K562 (cell line): ENCODE measurements around the gene FAM240A. TPM values are rescaled to one million over a fixed set of nuclear protein-coding genes. Genes with fewer than 3 reads are reported as not detected.

ENCODE experiments used
- ARID1B ChIP-seq: fragments of 450-650 bp; IDR thresholded peaks from 2 replicates; pipeline ENCODE4 v1.6.1; 2016; ENCODE audit warnings: antibody characterized with exemption, mild to moderate bottlenecking, inconsistent platforms
- ARID4B ChIP-seq: sonication (generic); formaldehyde crosslinking; IDR thresholded peaks from 2 replicates; pipeline ENCODE4 v1.8.0; 2022; ENCODE audit warnings: mild to moderate bottlenecking, missing genetic modification reagents
- FOXA3 ChIP-seq, 2 experiments: fragments of 450-650 bp in 1 of 2; sonication (generic) in 1 of 2; formaldehyde crosslinking; IDR thresholded peaks in 1 of 2; conservative IDR thresholded peaks in 1 of 2; 2 replicates each; pipeline versions ENCODE4 v1.4.0 to v1.8.0; 2020 to 2022; ENCODE audit warnings: mild to moderate bottlenecking in 2 of 2, missing genetic modification reagents in 1 of 2
- KHSRP ChIP-seq: fragments of 450-650 bp; IDR thresholded peaks from 2 replicates; pipeline ENCODE4 v1.6.1; 2017
- NR2C2 ChIP-seq, 2 experiments: fragments of 200-800 bp in 1 of 2; sonication (Bioruptor generic) in 1 of 2; sonication (generic) in 1 of 2; formaldehyde crosslinking in 1 of 2; IDR thresholded peaks; 2 replicates each; pipeline versions ENCODE4 v1.6.1 to v1.8.0; 2016 to 2022; ENCODE audit warnings: mild to moderate bottlenecking in 1 of 2, missing compliant biosample characterization in 1 of 2, missing genetic modification characterization in 1 of 2, missing genetic modification reagents in 1 of 2
- NR3C1 ChIP-seq: sonication (generic); formaldehyde crosslinking; IDR thresholded peaks from 2 replicates; pipeline ENCODE4 v1.8.1; 2022; ENCODE audit warnings: missing genetic modification reagents
- PHF21A ChIP-seq: fragments of 450-650 bp; IDR thresholded peaks from 2 replicates; pipeline ENCODE4 v1.6.1; 2017; ENCODE audit warnings: low read depth, borderline replicate concordance
- RBM22 ChIP-seq: fragments of 200-400 bp; formaldehyde crosslinking; IDR thresholded peaks from 2 replicates; pipeline ENCODE4 v1.6.1; 2018; ENCODE audit warnings: low read length, low read depth; ENCODE audit not compliant: poor library complexity, severe bottlenecking
- SRSF7 ChIP-seq: fragments of 200-400 bp; formaldehyde crosslinking; optimal IDR thresholded peaks from 2 replicates; pipeline ENCODE3; 2017; ENCODE audit warnings: mild to moderate bottlenecking, low read depth, low read length
- SUPT5H ChIP-seq: fragments of 450-650 bp; IDR thresholded peaks from 2 replicates; pipeline ENCODE4 v1.6.1; 2016
- TAF1 ChIP-seq: IDR thresholded peaks from 2 replicates; pipeline ENCODE4 v1.6.1; 2011; ENCODE audit warnings: mild to moderate bottlenecking, low read length, moderate library complexity; ENCODE audit not compliant: insufficient read depth, control insufficient read depth, severe bottlenecking; ENCODE audit errors: extremely low read depth
- TCF7L2 ChIP-seq: fragments of 150-350 bp; IDR thresholded peaks from 2 replicates; pipeline ENCODE4 v1.6.1; 2016; ENCODE audit warnings: low read depth, mild to moderate bottlenecking, low read length, moderate library complexity
- THAP7 ChIP-seq: fragments of 250-450 bp; sonication (Bioruptor Pico); IDR thresholded peaks from 2 replicates; pipeline ENCODE4 v1.5.0; 2021
- ZNF280B ChIP-seq: fragments of 250-450 bp; sonication (Bioruptor Pico); IDR thresholded peaks from 2 replicates; pipeline ENCODE4 v1.5.1; 2021; ENCODE audit warnings: mild to moderate bottlenecking
- ZNF436 ChIP-seq: fragments of 250-450, 450-650 bp; sonication (Bioruptor Pico); formaldehyde crosslinking; IDR thresholded peaks from 2 replicates; pipeline ENCODE4 v1.7.0; 2020; ENCODE audit warnings: mild to moderate bottlenecking
- ZNF511 ChIP-seq: sonication (generic); formaldehyde crosslinking; IDR thresholded peaks from 2 replicates; pipeline ENCODE4 v1.8.0; 2022; ENCODE audit warnings: mild to moderate bottlenecking, missing genetic modification reagents
- ZNF717 ChIP-seq: fragments of 250-450 bp; sonication (Bioruptor Pico); IDR thresholded peaks from 2 replicates; pipeline ENCODE4 v1.5.0; 2021
- polyA plus RNA-seq, 8 experiments: library from polyadenylated mRNA; depleted of rRNA in 4 of 8; stranded (reverse) in 5 of 8; unstranded in 3 of 8; fragments of >200 nt; fragmentation: Nextera tagmentation in 2 of 8; fragmentation: Illumina TruSeq in 1 of 8; extraction: Ambion mirVana in 2 of 8; extraction: Trizol in 1 of 8; gene quantifications; 2 replicates each; pipeline versions ENCODE4 v1.2.1 to v1.2.3, GENCODE V29; 2011 to 2014; ENCODE audit warnings: inconsistent platforms in 1 of 8, missing spikeins in 1 of 8
- total RNA-seq, 7 experiments: library from RNA; depleted of rRNA in 6 of 7; stranded (reverse); fragments of >200 nt in 6 of 7; fragmentation: Illumina TruSeq in 2 of 7; extraction: Trizol in 2 of 7; gene quantifications; 2 replicates each; pipeline versions ENCODE4 v1.2.1 to v1.2.3, GENCODE V29; 2011 to 2021; ENCODE audit warnings: low replicate concordance in 1 of 7
- TF ChIP-seq, protein P1 (sequence below): fragments of 450-650 bp; formaldehyde crosslinking; conservative IDR thresholded peaks from 2 replicates; pipeline ENCODE4 v1.4.0; 2022; ENCODE audit warnings: mild to moderate bottlenecking, missing genetic modification characterization

FAM240A gene
- total and polyA plus RNA-seq, 9 of the 15 experiments (the other 6 are each of a cell fraction or from before 2014, with no cell fraction given): not detected

DNA sequence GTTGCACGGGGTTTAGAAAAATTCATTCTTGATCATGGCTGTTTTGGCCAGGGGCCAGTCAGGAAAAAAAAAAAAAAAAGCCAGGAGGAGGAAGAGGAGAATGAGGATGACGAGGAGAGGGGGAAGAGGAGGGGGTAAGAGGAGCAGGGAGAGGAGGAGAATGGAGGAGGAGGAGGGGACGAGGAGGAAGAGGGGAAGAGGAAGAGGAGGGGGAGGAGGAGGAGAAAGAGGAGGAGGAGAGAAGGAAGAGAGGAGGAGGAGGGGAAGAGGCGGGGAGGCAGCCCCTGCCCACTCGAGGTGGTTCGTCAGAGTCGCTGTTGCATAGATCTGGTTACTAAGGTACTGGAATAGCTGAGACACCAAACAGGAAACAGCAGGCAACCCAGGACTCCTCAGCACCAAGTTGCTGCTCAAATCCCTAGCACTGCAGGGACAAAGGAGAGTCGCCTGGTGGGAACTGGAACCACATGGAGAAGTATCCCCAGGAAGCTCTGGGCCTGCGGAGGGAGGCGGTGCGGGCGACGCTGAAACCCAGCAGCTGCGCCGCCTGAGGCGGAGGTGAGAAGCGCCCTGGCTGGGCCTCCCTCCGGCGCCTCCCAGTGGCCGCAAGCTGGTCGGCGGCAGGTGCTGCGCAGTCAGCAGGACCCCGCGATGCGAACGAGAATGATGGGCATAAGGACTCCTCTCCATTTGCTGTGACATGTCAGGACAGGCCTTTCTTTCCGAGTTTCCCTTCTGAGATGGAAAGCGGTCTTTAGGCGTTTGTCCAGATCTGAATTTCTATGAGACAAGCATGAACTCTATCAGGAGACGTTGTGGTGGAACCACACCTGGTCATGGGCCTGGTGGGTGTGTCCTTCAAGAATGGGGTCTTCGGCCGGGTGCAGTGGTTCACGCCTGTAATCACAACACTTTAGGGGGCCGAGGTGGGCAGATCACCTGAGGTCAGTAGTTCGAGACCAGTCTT is 17.5 kb downstream of the FAM240A start (continued):
- TF ChIP-seq ARID4B (CRISPR knock-in tag): no peak
- TF ChIP-seq ZNF280B (CRISPR knock-in tag): no peak
- TF ChIP-seq KHSRP: no peak
- no peak for TF ChIP-seq ZNF717 (CRISPR knock-in tag)
- TF ChIP-seq FOXA3 (CRISPR knock-in tag; conservative IDR thresholded peaks at IDR 0.05 in 1 of 2, IDR thresholded peaks at IDR 0.05 in 1 of 2): no peak
- TF ChIP-seq, protein P1, sequence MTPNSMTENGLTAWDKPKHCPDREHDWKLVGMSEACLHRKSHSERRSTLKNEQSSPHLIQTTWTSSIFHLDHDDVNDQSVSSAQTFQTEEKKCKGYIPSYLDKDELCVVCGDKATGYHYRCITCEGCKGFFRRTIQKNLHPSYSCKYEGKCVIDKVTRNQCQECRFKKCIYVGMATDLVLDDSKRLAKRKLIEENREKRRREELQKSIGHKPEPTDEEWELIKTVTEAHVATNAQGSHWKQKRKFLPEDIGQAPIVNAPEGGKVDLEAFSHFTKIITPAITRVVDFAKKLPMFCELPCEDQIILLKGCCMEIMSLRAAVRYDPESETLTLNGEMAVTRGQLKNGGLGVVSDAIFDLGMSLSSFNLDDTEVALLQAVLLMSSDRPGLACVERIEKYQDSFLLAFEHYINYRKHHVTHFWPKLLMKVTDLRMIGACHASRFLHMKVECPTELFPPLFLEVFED (CRISPR knock-in tag): 0 out of 2 replicates have a peak, but pooled peaks have one; percentile 42
- 0 out of 2 replicates have a peak, but pooled peaks have one; percentile 32 for TF ChIP-seq ZNF511
- TF ChIP-seq SRSF7: no peak
- TF ChIP-seq THAP7 (CRISPR knock-in tag): peak; percentile 55; the same call in 1 of the 2 replicates
- no peak for TF ChIP-seq ZNF436 (CRISPR knock-in tag)
- no peak for TF ChIP-seq NR3C1 (CRISPR knock-in tag)
- no peak for TF ChIP-seq RBM22
- 0 out of 2 replicates have a peak, but pooled peaks have one; percentile 48 for TF ChIP-seq NR2C2 (CRISPR knock-in tag; IDR thresholded peaks at IDR 0.05)
- no peak for TF ChIP-seq NR2C2 (tag; IDR thresholded peaks at IDR 0.05)
- no peak for TF ChIP-seq PHF21A
- TF ChIP-seq SUPT5H: no peak
- 0 out of 2 replicates have a peak, but pooled peaks have one; percentile 52 for TF ChIP-seq ARID1B
- no peak for TF ChIP-seq TAF1
- no peak for TF ChIP-seq TCF7L2
